Right lobe of liver (tissue), 6 donors: ENCODE measurements around the gene PSKH1. TPM values are rescaled to one million over a fixed set of nuclear protein-coding genes. Genes with fewer than 3 reads are reported as not detected.

Experiments used
- ATAC-seq, 4 donors: fragments of 200-7000 bp; cut with Tn5 transposase; one replicate each; pipeline ENCODE4 v1.9.1; 2020; ENCODE audit warnings: mild to moderate bottlenecking in 4 of 4, moderate library complexity in 4 of 4
- DNase-seq, 3 donors: peaks; one replicate each; pipeline ENCODE4 v3.0.0-alpha.2; 2020
- H3K27ac ChIP-seq, 3 donors: fragments of 200-600 bp; one replicate each; pipeline ENCODE4 v1.8.0; 2022
- H3K27me3 ChIP-seq, 2 donors: fragments of 200-600 bp; one replicate each; pipeline ENCODE4 v1.8.0; 2022
- H3K36me3 ChIP-seq, 4 donors: fragments of 200-600 bp; sonication (generic) in 1 of 4; one replicate each; pipeline versions ENCODE4 v1.5.1 to v1.8.0; 2017 to 2022; ENCODE audit warnings: control low read depth in 1 of 4
- H3K4me1 ChIP-seq, 4 donors: fragments of 200-600 bp; sonication (generic) in 1 of 4; one replicate each; pipeline versions ENCODE4 v1.5.1 to v1.8.0; 2017 to 2022; ENCODE audit warnings: control low read depth in 1 of 4
- H3K4me3 ChIP-seq, 3 donors: fragments of 200-600 bp; one replicate each; pipeline ENCODE4 v1.8.0; 2022
- H3K9me3 ChIP-seq, 4 donors: fragments of 200-600 bp; sonication (generic) in 1 of 4; one replicate each; pipeline versions ENCODE4 v1.5.1 to v1.8.0; 2017 to 2022; ENCODE audit warnings: control low read depth in 1 of 4
- POLR2A ChIP-seq: fragments of 450-650 bp; IDR thresholded peaks from one replicate; pipeline ENCODE4 v1.6.1; 2017; ENCODE audit warnings: antibody characterized with exemption, mild to moderate bottlenecking
- WGBS: methylation state at CpG from one replicate; pipeline ENCODE4 v1.1.6; 2018; ENCODE audit warnings: low coverage, low lambda C conversion rate; ENCODE audit not compliant: insufficient coverage; ENCODE audit errors: missing lambda C conversion rate; 5-methylcytosine and 5-hydroxymethylcytosine counted together
- intact Hi-C, 2 donors: fragments of 100-400 bp; cut with DNase I; formaldehyde crosslinking; loops; one replicate each; pipeline versions ENCODE4 v1.11.2 to v1.14.1; 2022
- total RNA-seq, 6 experiments: library from RNA; depleted of rRNA in 2 of 6; stranded (reverse); fragments of >200 nt in 2 of 6; fragmentation: NEBNext Ultra II Directional in 3 of 6; extraction: Animal tissue kit (Norgen Biotek cat#: 25700) in 3 of 6; gene quantifications; one replicate each; pipeline versions ENCODE4 v1.1.0 to v1.2.4, GENCODE V29; 2016 to 2023
- TF ChIP-seq, protein P1 (sequence below), 4 donors: fragments of 200-600 bp in 3 of 4; fragments of 450-650 bp in 1 of 4; IDR thresholded peaks; one replicate each; pipeline versions ENCODE4 v1.5.1 to v1.8.0; 2016 to 2022; ENCODE audit warnings: antibody characterized with exemption in 4 of 4, mild to moderate bottlenecking in 2 of 4
- donor health status: DM: no; HTN: yes; CAD: no.
- donor health status: DM: no; HTN: no; CAD: no.
- donor health status: DM: no; HTN: no; CAD: no.
- donor health status: DM: no; HTN: yes; CAD: no.
- donor health status: DM: no; HTN: yes; CAD: no.

The PSKH1 gene
- total RNA-seq, 6 experiments from 2014 or later: 6.7 to 22.6 (median 13.2) TPM

DNA sequence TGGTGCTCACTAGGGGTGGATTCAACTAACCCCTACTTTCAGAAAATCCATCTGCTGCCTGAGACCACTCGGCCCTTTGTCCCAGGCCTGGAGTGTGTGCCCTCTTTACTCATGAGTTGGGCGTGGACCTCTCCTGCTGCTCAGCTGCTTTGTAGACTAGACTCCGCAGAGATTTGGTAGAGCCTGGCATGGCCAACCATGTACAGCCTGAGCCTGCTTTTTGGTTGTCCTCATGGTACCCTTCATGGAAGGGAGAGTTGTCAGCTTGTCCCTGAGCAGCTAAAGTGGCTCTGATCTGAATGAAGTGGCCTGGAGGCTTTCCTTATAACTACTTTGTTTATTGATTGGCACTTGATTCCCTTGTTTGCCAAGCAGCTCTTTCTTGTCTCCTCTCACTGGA, 18.7 kb upstream of the PSKH1 start:
- Histone ChIP-seq H3K27ac (no peak overlapping the region), H3K27me3 (no peaks in the 10 kb centered on the region), H3K36me3 (peaks cover 0 to 31% (median 18%) of the 10 kb centered on the region in 4 donors), H3K4me1 (peaks cover 0 to 35% (median 8%) of the 10 kb centered on the region in 4 donors), H3K9me3 (no peaks in the 10 kb centered on the region), H3K4me3 (peak overlapping the region in 1 of 3 donors; percentile 97)
- ATAC-seq: no peak
- no CpG with 5 or more reads among the region's 3 CpGs for WGBS
- TF ChIP-seq, protein P1, sequence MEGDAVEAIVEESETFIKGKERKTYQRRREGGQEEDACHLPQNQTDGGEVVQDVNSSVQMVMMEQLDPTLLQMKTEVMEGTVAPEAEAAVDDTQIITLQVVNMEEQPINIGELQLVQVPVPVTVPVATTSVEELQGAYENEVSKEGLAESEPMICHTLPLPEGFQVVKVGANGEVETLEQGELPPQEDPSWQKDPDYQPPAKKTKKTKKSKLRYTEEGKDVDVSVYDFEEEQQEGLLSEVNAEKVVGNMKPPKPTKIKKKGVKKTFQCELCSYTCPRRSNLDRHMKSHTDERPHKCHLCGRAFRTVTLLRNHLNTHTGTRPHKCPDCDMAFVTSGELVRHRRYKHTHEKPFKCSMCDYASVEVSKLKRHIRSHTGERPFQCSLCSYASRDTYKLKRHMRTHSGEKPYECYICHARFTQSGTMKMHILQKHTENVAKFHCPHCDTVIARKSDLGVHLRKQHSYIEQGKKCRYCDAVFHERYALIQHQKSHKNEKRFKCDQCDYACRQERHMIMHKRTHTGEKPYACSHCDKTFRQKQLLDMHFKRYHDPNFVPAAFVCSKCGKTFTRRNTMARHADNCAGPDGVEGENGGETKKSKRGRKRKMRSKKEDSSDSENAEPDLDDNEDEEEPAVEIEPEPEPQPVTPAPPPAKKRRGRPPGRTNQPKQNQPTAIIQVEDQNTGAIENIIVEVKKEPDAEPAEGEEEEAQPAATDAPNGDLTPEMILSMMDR (IDR thresholded peaks at IDR 0.05): no peak
- TF ChIP-seq POLR2A: no peak
- intact Hi-C loops: no loop called here
- no peak for DNase-seq

DNA sequence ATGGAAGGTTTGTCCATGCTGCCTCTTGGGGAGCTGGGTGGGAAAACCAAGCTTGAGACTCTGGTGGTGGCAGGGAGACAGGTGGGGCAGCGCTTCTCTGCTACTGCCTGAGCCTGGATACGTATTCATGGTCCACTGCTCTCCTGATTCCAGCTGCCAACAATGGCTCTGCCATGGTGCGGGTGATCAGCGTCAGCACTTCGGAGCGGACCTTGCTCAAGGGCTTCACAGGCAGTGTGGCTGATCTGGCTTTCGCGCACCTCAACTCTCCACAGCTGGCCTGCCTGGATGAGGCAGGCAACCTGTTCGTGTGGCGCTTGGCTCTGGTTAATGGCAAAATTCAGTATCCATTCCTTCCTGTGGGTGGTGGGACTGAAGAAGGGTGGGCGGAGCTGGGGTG, 16.0 kb upstream of the PSKH1 start:
- 80% methylated on average over 3 of the region's 11 CpGs for WGBS
- H3K27me3 ChIP-seq: no peaks in the 10 kb centered on the region
- no peak for ATAC-seq
- peaks cover 0 to 52% (median 30%) of the 10 kb centered on the region in 4 donors for H3K36me3 ChIP-seq
- intact Hi-C loops: no loop called here
- no peak for TF ChIP-seq POLR2A
- TF ChIP-seq, protein P1 (IDR thresholded peaks at IDR 0.05): no peak
- no peaks in the 10 kb centered on the region for H3K9me3 ChIP-seq
- no peak overlapping the region for H3K27ac ChIP-seq
- H3K4me3 ChIP-seq: no peak overlapping the region
- H3K4me1 ChIP-seq: peaks cover 0 to 27% (median 8%) of the 10 kb centered on the region in 4 donors
- DNase-seq: no peak

DNA sequence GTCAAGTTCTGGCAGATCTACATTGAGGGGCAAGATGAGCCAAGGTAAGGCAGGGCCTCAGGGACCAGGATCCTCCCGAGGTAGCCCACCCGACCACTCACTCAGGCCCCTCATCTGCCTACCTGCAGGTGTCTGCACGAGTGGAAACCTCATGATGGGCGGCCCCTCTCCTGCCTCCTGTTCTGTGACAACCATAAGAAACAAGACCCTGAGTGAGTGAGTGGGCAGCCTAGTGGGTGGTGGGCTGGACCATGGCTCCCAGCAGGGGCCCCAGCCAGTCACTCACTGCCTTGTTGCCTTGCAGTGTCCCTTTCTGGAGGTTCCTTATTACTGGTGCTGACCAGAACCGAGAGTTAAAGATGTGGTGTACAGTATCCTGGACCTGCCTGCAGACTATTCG, 14.8 kb upstream of the PSKH1 start:
- H3K9me3 ChIP-seq: no peaks in the 10 kb centered on the region
- H3K4me1 ChIP-seq: peaks cover 0 to 22% (median 5%) of the 10 kb centered on the region in 4 donors
- ATAC-seq (no peak), DNase-seq (no peak)
- WGBS: no CpG with 5 or more reads among the region's 6 CpGs
- H3K4me3 ChIP-seq: no peak overlapping the region
- intact Hi-C loops: no loop called here
- H3K36me3 ChIP-seq: peaks cover 0 to 61% (median 32%) of the 10 kb centered on the region in 4 donors
- no peaks in the 10 kb centered on the region for H3K27me3 ChIP-seq
- TF ChIP-seq POLR2A: no peak
- TF ChIP-seq, protein P1 (IDR thresholded peaks at IDR 0.05): no peak
- no peak overlapping the region for H3K27ac ChIP-seq

DNA sequence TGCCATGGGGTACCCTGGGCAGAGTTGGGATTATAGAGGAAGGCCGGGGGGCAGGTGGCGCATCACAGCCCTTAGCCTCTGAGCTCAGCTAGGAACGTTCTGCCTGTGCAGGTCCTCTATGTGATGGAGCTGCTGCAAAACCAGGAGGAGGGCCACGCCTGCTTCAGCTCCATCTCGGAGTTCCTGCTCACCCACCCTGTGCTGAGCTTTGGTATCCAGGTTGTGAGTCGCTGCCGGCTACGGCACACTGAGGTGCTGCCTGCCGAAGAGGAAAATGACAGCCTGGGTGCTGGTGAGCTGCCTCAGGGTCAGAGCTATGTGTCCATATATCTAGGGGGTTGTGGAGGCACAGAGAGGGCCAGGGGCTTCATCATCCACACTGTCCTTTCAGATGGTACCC, 14.2 kb upstream of the PSKH1 start:
- Histone ChIP-seq H3K27me3 (no peaks in the 10 kb centered on the region), H3K36me3 (peaks cover 0 to 63% (median 32%) of the 10 kb centered on the region in 4 donors), H3K4me1 (peaks cover 0 to 18% (median 4%) of the 10 kb centered on the region in 4 donors), H3K4me3 (no peak overlapping the region), H3K27ac (no peak overlapping the region), H3K9me3 (no peaks in the 10 kb centered on the region)
- DNase-seq: no peak
- ATAC-seq: no peak
- intact Hi-C loops: no loop called here
- WGBS: no CpG with 5 or more reads among the region's 9 CpGs
- TF ChIP-seq, protein P1 (IDR thresholded peaks at IDR 0.05): no peak
- no peak for TF ChIP-seq POLR2A

DNA sequence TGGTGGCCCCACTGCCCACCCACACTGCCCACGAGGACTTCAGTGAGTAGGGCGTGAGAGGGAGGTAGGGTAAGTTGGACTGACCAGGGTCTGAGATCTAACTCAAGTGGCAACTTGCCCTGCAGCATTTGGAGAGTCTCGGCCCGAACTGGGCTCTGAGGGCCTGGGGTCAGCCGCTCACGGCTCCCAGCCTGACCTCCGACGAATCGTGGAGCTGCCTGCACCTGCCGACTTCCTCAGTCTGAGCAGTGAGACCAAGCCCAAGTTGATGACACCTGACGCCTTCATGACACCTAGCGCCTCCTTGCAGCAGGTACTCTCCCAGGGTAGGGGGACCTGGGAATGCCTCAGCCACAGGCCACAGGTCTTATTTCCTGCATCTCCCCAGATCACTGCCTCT, 13.6 kb upstream of the PSKH1 start:
- peaks cover 0 to 18% (median 3%) of the 10 kb centered on the region in 4 donors for H3K4me1 ChIP-seq
- no peak for TF ChIP-seq POLR2A
- TF ChIP-seq, protein P1 (IDR thresholded peaks at IDR 0.05): no peak
- 86% methylated on average over 2 of the region's 12 CpGs for WGBS
- DNase-seq (no peak), ATAC-seq (no peak)
- intact Hi-C loops: no loop called here
- no peaks in the 10 kb centered on the region for H3K27me3 ChIP-seq
- H3K27ac ChIP-seq: no peak overlapping the region
- peaks cover 3 to 63% (median 32%) of the 10 kb centered on the region in 4 donors for H3K36me3 ChIP-seq
- no peak overlapping the region for H3K4me3 ChIP-seq
- no peaks in the 10 kb centered on the region for H3K9me3 ChIP-seq
